Activated CD4-positive, alpha-beta T cell treated with anti-CD3 and anti-CD28 coated beads, Interleukin-2, amount 10 ng/mL, durations not matched to agents 7 days and 5 days (primary cell): Measurements from ENCODE around the gene AOPEP. TPM values are rescaled to one million over a fixed set of nuclear protein-coding genes. Genes with fewer than 3 reads are reported as not detected.

ENCODE experiments used
- CTCF ChIA-PET: fragments of 350-600 bp; sonication (Branson Sonifier 250); formaldehyde crosslinking; loops from one replicate; lab custom pipeline; 2021; ENCODE audit warnings: antibody characterized with exemption; lab: Charles Lee
- POLR2A ChIA-PET: fragments of 350-600 bp; sonication (Branson Sonifier 250); formaldehyde crosslinking; loops from one replicate; lab custom pipeline; 2021; ENCODE audit warnings: antibody characterized with exemption; lab: Charles Lee
- DNase-seq: peaks from one replicate; pipeline ENCODE4 v3.0.0-alpha.2; 2020
- H3K27ac Mint-ChIP-seq: one replicate; pipeline ENCODE4 v1.8.0; 2021; ENCODE audit warnings: mild to moderate bottlenecking, moderate library complexity, mixed read lengths
- H3K27me3 Mint-ChIP-seq: one replicate; pipeline ENCODE4 v1.8.0; 2021; ENCODE audit warnings: mixed read lengths
- H3K36me3 Mint-ChIP-seq: one replicate; pipeline ENCODE4 v1.8.0; 2021; ENCODE audit warnings: low read depth, mixed read lengths
- H3K4me1 Mint-ChIP-seq: one replicate; pipeline ENCODE4 v1.8.0; 2021; ENCODE audit warnings: mixed read lengths
- H3K4me3 Mint-ChIP-seq: one replicate; pipeline ENCODE4 v1.8.0; 2021; ENCODE audit warnings: mild to moderate bottlenecking, moderate library complexity, mixed read lengths
- H3K9me3 Mint-ChIP-seq: one replicate; pipeline ENCODE4 v1.8.0; 2021; ENCODE audit warnings: mixed read lengths
- total RNA-seq, 2 experiments: library from RNA; stranded (reverse); gene quantifications; one replicate each; pipeline ENCODE4 v1.2.3, GENCODE V29; 2021

AOPEP gene
- total RNA-seq, 2 experiments from 2014 or later: 9.7 to 10.7 TPM

GRCh38 chr9:95077766-95078370 is 351.4 kb downstream of the AOPEP start:
- no peak overlapping the region for H3K4me3 Mint-ChIP-seq
- CTCF ChIA-PET: no interaction called here
- no peaks in the 10 kb centered on the region for H3K36me3 Mint-ChIP-seq

GRCh38 chr9:95078511-95078910 is 352.0 kb downstream of the AOPEP start:
- CTCF ChIA-PET: no interaction called here
- POLR2A ChIA-PET: no interaction called here
- DNase-seq: no peak
- H3K4me3 Mint-ChIP-seq: no peak overlapping the region
- no peaks in the 10 kb centered on the region for H3K9me3 Mint-ChIP-seq
- no peaks in the 10 kb centered on the region for H3K4me1 Mint-ChIP-seq
- no peaks in the 10 kb centered on the region for H3K27me3 Mint-ChIP-seq
- H3K27ac Mint-ChIP-seq: no peak overlapping the region
- no peaks in the 10 kb centered on the region for H3K36me3 Mint-ChIP-seq

More at GRCh38 chr9:95077766-95078370, 351.4 kb downstream of the AOPEP start:
- H3K4me1 Mint-ChIP-seq: no peaks in the 10 kb centered on the region
- no peaks in the 10 kb centered on the region for H3K9me3 Mint-ChIP-seq
- H3K27ac Mint-ChIP-seq: no peak overlapping the region
- DNase-seq: no peak
- POLR2A ChIA-PET: no interaction called here
- no peaks in the 10 kb centered on the region for H3K27me3 Mint-ChIP-seq

DNA sequence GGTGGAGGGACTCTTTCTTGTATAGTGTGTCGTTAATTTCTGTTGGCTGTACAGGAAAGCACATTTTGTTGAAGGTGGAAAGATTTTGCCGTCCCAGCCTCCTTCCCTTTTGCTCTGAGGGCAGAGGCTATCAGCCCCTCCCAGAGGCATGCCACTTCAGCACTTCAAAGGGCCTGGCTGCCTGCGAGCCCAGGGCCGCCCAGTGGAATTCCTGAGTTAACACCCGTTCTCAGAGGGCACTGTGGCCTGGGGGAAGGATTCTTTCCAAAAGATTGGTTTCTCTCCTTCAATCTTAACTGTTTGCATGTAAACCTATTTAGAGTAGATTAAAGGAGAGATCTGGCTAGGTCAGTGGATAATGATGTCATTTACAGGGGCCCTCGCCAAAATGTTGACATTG is 352.4 kb downstream of the AOPEP start:
- ChIA-PET POLR2A (no interaction called here), CTCF (no interaction called here)
- no peak overlapping the region for H3K27ac Mint-ChIP-seq
- H3K27me3 Mint-ChIP-seq: no peaks in the 10 kb centered on the region
- no peak for DNase-seq
- no peak overlapping the region for H3K4me3 Mint-ChIP-seq
- H3K36me3 Mint-ChIP-seq: no peaks in the 10 kb centered on the region
- no peaks in the 10 kb centered on the region for H3K4me1 Mint-ChIP-seq
- H3K9me3 Mint-ChIP-seq: no peaks in the 10 kb centered on the region

GRCh38 chr9:95079461-95079860 is 353.0 kb downstream of the AOPEP start:
- no peak for DNase-seq
- H3K9me3 Mint-ChIP-seq: no peaks in the 10 kb centered on the region
- CTCF ChIA-PET: no interaction called here
- no peaks in the 10 kb centered on the region for H3K4me1 Mint-ChIP-seq
- no peak overlapping the region for H3K27ac Mint-ChIP-seq
- no peaks in the 10 kb centered on the region for H3K27me3 Mint-ChIP-seq
- H3K4me3 Mint-ChIP-seq: no peak overlapping the region
- no peaks in the 10 kb centered on the region for H3K36me3 Mint-ChIP-seq
- POLR2A ChIA-PET: no interaction called here

GRCh38 chr9:95080961-95081647 is 354.6 kb downstream of the AOPEP start:
- Mint-ChIP-seq H3K27ac (no peak overlapping the region), H3K4me1 (no peaks in the 10 kb centered on the region), H3K4me3 (no peak overlapping the region), H3K27me3 (no peaks in the 10 kb centered on the region), H3K36me3 (no peaks in the 10 kb centered on the region), H3K9me3 (no peaks in the 10 kb centered on the region)
- ChIA-PET CTCF (no interaction called here), POLR2A (interaction anchor here (0.6 kb wide), 1 partner anchor 205 kb away, joined by 3 read pairs; no protein-coding TSS in a partner anchor)
- no peak for DNase-seq

DNA sequence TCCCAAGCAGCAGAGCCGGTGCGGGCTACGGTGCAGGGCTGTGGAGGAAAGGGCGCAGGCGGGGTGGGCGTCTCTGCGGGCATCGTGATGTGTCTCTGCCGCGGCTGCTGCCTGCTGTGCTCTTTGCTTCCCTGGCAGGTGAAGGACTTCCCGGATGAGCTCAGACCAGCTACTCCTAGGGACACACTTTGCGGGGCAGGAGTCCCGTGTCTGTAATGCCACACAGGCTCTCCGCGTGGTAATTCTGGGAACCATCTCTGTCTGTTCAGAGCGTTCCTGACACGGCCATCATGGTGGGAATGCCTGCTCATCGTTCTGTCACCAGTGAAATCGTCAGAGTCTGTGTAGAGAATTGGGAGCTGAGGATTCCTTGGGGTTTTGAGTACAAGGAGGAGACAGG is 355.5 kb downstream of the AOPEP start:
- Mint-ChIP-seq H3K4me3 (no peak overlapping the region), H3K27ac (no peak overlapping the region), H3K4me1 (no peaks in the 10 kb centered on the region), H3K36me3 (no peaks in the 10 kb centered on the region), H3K9me3 (no peaks in the 10 kb centered on the region), H3K27me3 (no peaks in the 10 kb centered on the region)
- POLR2A ChIA-PET: no interaction called here
- no peak for DNase-seq
- CTCF ChIA-PET: interaction anchor here (1.2 kb wide), 1 partner anchor 318 kb away, joined by 3 read pairs; no protein-coding TSS in a partner anchor

- H3K27me3 Mint-ChIP-seq: no peaks in the 10 kb centered on the region
- ChIA-PET POLR2A (interaction anchor here (0.6 kb wide), 1 partner anchor 1248 kb away, joined by 3 read pairs; no protein-coding TSS in a partner anchor), CTCF (interaction anchor here (1.2 kb wide), 1 partner anchor 319 kb away, joined by 3 read pairs; no protein-coding TSS in a partner anchor)
- no peak overlapping the region for H3K27ac Mint-ChIP-seq
- no peak for DNase-seq
- no peak overlapping the region for H3K4me3 Mint-ChIP-seq
- no peaks in the 10 kb centered on the region for H3K4me1 Mint-ChIP-seq
- H3K36me3 Mint-ChIP-seq: no peaks in the 10 kb centered on the region
- no peaks in the 10 kb centered on the region for H3K9me3 Mint-ChIP-seq
Observed at GRCh38 chr9:95082401-95083084, 356.0 kb downstream of the AOPEP start.

DNA sequence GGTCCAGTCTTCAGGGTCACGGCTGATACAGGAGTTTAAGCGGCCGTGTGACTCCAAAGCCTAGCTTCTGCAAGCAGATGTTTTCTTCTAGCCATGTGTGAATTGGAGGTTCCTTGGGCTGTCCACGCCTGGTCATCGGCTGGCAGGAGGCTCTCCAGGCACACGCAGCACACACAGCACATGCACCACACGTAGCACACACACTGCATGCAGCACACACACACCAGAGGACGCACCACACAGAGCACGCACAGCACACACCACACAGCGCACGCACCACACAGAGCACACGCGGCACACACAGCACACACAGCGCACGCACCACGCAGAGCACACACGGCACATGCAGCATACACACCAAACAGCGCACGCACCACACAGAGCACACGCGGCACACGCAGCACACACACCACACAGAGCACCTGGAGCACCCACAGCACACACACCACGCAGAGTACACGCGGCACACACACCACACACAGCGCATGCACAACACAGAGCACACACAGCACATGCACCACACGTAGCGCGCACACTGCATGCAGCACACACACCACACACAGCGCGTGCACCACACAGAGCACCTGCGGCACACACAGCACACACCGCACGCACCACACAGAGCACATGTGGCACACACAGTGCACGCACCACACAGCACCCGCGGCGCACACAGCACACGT is 356.7 kb downstream of the AOPEP start:
- CTCF ChIA-PET: interaction anchor here (1.2 kb wide), 1 partner anchor 320 kb away, joined by 3 read pairs; no protein-coding TSS in a partner anchor
- POLR2A ChIA-PET: no interaction called here
- H3K9me3 Mint-ChIP-seq: no peaks in the 10 kb centered on the region
- no peak overlapping the region for H3K27ac Mint-ChIP-seq
- H3K36me3 Mint-ChIP-seq: no peaks in the 10 kb centered on the region
- DNase-seq: no peak
- H3K4me1 Mint-ChIP-seq: no peaks in the 10 kb centered on the region
- H3K27me3 Mint-ChIP-seq: no peaks in the 10 kb centered on the region
- no peak overlapping the region for H3K4me3 Mint-ChIP-seq

- POLR2A ChIA-PET: no interaction called here
- CTCF ChIA-PET: no interaction called here
- no peak overlapping the region for H3K4me3 Mint-ChIP-seq
- no peak for DNase-seq
- H3K4me1 Mint-ChIP-seq: no peaks in the 10 kb centered on the region
- no peaks in the 10 kb centered on the region for H3K27me3 Mint-ChIP-seq
- no peaks in the 10 kb centered on the region for H3K36me3 Mint-ChIP-seq
- H3K9me3 Mint-ChIP-seq: no peaks in the 10 kb centered on the region
- no peak overlapping the region for H3K27ac Mint-ChIP-seq
Observed at GRCh38 chr9:95084254-95084934, 357.9 kb downstream of the AOPEP start.

- ChIA-PET POLR2A (no interaction called here), CTCF (no interaction called here)
- Mint-ChIP-seq H3K9me3 (no peaks in the 10 kb centered on the region), H3K4me3 (no peak overlapping the region), H3K27ac (no peak overlapping the region), H3K4me1 (no peaks in the 10 kb centered on the region), H3K36me3 (no peaks in the 10 kb centered on the region), H3K27me3 (no peaks in the 10 kb centered on the region)
- DNase-seq: no peak
Observed at GRCh38 chr9:95085036-95085770, 358.7 kb downstream of the AOPEP start.

GRCh38 chr9:95085861-95086563 is 359.5 kb downstream of the AOPEP start:
- POLR2A ChIA-PET: no interaction called here

More at GRCh38 chr9:95085861-95086563, 359.5 kb downstream of the AOPEP start:
- Mint-ChIP-seq H3K27me3 (no peaks in the 10 kb centered on the region), H3K9me3 (no peaks in the 10 kb centered on the region), H3K27ac (no peak overlapping the region), H3K4me1 (no peaks in the 10 kb centered on the region), H3K36me3 (no peaks in the 10 kb centered on the region), H3K4me3 (no peak overlapping the region)
- CTCF ChIA-PET: interaction anchor here (0.6 kb wide), 1 partner anchor 356 kb away, joined by 3 read pairs; no protein-coding TSS in a partner anchor
- no peak for DNase-seq
